Fibroblast of mammary gland (primary cell): ENCODE results near the gene INS.

Experiments
- DNase-seq: peaks from one replicate; pipeline ENCODE4 v3.0.0-alpha.2; 2010; ENCODE audit warnings: low read depth
- H3K4me3 ChIP-seq: 2 replicates; pipeline ENCODE4 v1.5.1; 2011; ENCODE audit warnings: low read depth, mild to moderate bottlenecking, low read length, moderate library complexity; ENCODE audit not compliant: control insufficient read depth
- CTCF ChIP-seq: conservative IDR thresholded peaks from 2 replicates; pipeline ENCODE4 v1.5.1; 2011; ENCODE audit warnings: low read depth, low read length, inconsistent platforms; ENCODE audit not compliant: control insufficient read depth, insufficient read depth

INS gene

GRCh38 chr11:2138068-2138430 is 23.0 kb downstream of the INS start:
- H3K4me3 ChIP-seq, result no peak overlapping the region
- no peak for DNase-seq
- TF ChIP-seq CTCF, result no peak

GRCh38 chr11:2137202-2138067 is 23.6 kb downstream of the INS start:
- TF ChIP-seq CTCF, result no peak
- H3K4me3 ChIP-seq, result no peak overlapping the region
- DNase-seq, result peak; percentile 28

GRCh38 chr11:2136952-2137201 is 24.1 kb downstream of the INS start:
- no peak for DNase-seq
- TF ChIP-seq CTCF, result no peak
- no peak overlapping the region for H3K4me3 ChIP-seq

DNA sequence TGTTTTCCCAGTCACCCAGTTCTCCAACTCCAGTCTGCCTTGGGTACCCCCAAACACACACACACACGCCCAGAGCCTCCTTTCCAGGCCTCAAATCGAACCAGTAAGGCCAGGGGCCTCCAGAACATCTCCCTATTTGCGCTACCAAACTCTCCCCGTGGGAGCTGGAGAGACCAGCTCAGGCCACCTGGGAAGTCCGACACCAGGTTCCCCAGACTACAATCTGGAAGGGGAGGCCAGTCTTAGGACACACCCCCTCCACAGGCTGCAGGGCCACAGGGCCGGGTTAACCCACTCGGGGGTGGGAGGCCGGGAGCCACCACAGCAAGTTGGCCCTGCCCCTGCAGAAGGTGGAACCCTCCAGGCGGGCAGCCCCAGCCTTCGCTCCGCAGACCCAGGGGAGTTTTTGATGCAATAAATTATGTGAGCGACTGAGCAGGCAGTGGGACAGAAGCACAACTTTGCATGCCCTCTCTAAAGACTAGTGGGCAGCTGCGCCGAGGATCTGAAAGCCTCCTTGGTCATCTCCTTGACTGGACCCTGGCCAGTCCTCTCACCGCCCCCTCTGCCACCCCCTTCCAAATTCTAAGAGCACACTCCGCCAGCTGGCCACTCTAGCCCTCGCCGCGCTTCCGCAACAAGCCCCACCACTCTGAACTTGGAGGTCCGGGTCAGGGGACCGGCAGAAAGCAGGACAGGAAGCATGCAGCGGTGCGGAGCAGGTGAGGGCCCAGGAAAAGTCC is 24.6 kb downstream of the INS start:
- no peak overlapping the region for H3K4me3 ChIP-seq
- TF ChIP-seq CTCF, result no peak
- no peak for DNase-seq

DNA sequence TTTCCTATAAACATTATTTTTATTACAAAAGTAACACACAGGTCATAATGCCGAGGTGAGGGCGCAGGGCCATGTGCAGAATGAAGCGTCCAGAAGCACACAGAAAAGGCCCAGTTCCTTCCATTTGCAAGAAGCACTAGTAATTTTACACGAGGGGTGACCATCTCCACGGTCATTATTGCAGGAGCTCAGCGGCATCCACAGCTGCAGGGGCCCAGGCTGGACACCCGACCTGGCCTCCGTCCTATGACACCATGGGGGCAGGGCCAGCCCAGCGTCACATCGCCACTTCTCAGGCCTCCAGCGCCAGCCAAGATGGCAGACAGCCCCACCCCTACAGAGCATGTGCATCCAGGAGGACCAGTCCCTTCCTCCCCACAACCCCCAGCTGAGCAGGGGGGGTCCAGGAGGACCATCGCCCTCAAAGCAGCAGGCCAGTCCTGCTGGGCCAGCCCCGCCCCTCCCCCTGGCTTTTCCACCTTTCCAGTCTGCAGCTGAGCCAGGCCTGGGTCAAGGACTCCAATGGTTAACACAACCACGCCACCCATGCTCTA is 25.3 kb downstream of the INS start:
- no peak for DNase-seq
- no peak overlapping the region for H3K4me3 ChIP-seq
- TF ChIP-seq CTCF, result no peak

DNA sequence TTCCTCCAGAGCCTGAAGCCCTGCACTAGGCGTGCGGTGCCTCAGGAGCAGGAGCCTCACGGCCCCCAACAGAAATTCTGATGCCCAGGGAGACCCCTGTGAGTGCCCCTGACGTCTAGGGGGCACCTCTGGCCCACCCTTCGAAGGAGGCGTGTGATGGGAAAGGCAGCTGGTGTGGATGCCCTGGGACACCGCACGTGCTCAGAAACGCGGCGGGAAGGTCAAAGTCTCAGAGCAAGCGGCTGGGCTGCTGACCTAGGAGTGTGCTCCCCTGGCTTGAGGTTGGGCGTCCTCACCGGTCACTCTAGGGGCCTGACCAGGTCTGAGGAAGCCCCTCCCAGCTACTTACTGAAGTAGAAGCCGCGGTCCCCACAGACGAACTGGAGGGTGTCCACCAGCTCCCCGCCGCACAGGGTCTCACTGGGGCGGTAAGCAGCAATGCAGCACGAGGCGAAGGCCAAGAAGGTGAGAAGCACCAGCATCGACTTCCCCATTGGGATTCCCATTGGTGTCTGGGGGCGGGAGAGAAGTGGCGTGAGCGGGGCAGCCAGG is 25.9 kb downstream of the INS start:
- DNase-seq, result no peak
- H3K4me3 ChIP-seq, result no peak overlapping the region

More for the DNA sequence above, 25.9 kb downstream of the INS start:
- no peak for TF ChIP-seq CTCF
